T-helper 2 cell treated with Interferon-gamma antibody and Interleukin-4, amounts not matched to agents 5 μg/mL and 100 μg/mL, for 36 hours (primary cell): ENCODE data around the gene CSNK1A1.
"Not testable (repeated sequence)": the region's sequence is repeated elsewhere in the genome, so short reads cannot be mapped to it uniquely, and the experiment has no call there.

Experiments used
- DNase-seq: peaks from one replicate; pipeline ENCODE4 v3.0.0; 2021; ENCODE audit warnings: low spot score
- H3K27ac Mint-ChIP-seq: one replicate; pipeline ENCODE4 v1.8.0; 2021; ENCODE audit warnings: mild to moderate bottlenecking, mixed read lengths
- H3K27me3 Mint-ChIP-seq: one replicate; pipeline ENCODE4 v1.8.0; 2021; ENCODE audit warnings: low read depth, mixed read lengths
- H3K36me3 Mint-ChIP-seq: one replicate; pipeline ENCODE4 v1.8.0; 2021; ENCODE audit warnings: low read depth, mixed read lengths
- H3K4me1 Mint-ChIP-seq: one replicate; pipeline ENCODE4 v1.8.0; 2021; ENCODE audit warnings: low read depth, mixed read lengths
- H3K4me3 Mint-ChIP-seq: one replicate; pipeline ENCODE4 v1.8.0; 2022; ENCODE audit warnings: mild to moderate bottlenecking, moderate library complexity, mixed read lengths
- H3K9me3 Mint-ChIP-seq: one replicate; pipeline ENCODE4 v1.8.0; 2021; ENCODE audit warnings: mixed read lengths

The CSNK1A1 gene

DNA sequence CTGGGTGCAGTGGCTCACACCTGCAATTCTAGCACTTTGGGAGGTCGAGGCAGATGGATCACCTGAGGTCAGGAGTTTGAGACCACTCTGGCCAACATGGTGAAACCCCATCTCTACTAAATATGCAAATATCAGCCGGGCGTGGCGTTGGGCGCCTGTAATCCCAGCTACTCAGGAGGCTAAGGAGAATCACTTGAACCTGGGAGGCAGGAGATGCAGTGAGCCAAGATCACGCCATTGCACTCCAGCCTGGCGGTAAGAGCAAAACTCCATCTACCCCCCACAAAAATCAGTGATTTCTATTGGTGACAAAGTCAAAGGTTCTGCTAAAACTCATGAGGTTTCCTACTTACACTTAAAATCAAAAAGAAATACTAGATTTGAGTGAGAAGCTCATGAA is 18.8 kb downstream of the CSNK1A1 start:
- H3K4me1 Mint-ChIP-seq, result peaks cover 46% of the 10 kb centered on the region
- DNase-seq, result no peak
- H3K4me3 Mint-ChIP-seq, result no peak overlapping the region
- no peaks in the 10 kb centered on the region for H3K27me3 Mint-ChIP-seq
- no peaks in the 10 kb centered on the region for H3K9me3 Mint-ChIP-seq
- no peak overlapping the region for H3K27ac Mint-ChIP-seq
- H3K36me3 Mint-ChIP-seq, result peaks cover 39% of the 10 kb centered on the region

DNA sequence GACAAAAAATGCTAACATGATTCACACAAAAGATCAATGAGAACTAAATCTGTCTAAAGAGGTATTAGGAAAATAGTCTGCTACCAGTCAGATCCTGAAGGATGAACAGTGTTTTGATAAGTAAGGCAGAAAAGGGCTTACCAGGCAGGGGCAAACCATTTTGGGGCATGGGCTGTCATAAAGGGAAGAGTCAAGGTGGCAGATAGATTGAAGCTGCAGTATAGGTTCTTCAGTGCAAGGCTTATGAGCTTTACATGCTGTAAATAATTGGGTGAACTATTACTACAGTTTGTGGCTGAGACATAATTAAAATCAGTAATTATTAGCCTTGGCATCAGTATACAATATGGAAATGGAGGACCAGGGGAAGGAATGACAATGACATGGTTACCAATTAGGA is 21.8 kb downstream of the CSNK1A1 start:
- H3K27ac Mint-ChIP-seq, result no peak overlapping the region
- peaks cover 24% of the 10 kb centered on the region for H3K36me3 Mint-ChIP-seq
- H3K9me3 Mint-ChIP-seq, result no peaks in the 10 kb centered on the region
- peaks cover 39% of the 10 kb centered on the region for H3K4me1 Mint-ChIP-seq
- no peak for DNase-seq
- no peak overlapping the region for H3K4me3 Mint-ChIP-seq
- H3K27me3 Mint-ChIP-seq, result no peaks in the 10 kb centered on the region

DNA sequence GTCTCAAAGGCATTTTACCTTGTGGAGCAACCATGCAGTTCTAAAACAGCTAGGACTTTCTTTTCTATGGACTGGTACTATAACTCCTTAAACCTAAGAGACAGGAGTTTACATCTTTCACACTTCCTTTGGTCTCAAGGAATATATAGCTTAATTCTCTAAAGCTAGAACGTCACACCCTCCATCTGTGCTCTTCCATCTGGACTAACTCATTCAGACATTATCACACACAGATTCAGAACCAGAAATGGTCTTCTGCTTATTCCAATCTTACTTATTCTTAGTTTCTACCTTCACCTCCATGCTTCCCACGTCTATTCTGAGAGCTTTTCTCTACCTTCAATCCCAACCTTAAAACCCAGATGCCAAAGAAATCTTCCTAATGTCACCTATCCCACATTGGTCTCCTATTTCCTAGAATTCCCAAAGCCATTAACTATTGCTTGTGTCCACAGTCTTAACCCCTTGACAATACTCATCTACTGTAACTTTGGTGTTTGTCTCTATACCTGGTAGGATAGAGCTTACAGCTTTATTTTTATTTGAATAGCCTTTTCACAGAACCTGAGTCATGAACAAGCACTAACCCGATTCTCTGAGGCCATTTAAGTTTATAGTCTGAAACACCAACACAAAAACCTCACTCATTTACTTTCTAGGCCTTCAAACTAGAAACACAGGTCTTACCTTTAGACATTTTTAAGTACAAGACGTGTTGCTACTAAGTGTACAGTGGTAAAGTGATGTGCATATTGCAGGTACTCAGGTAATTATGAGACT is 22.8 kb downstream of the CSNK1A1 start:
- Mint-ChIP-seq H3K4me3 (no peak overlapping the region), H3K4me1 (peaks cover 33% of the 10 kb centered on the region), H3K27me3 (no peaks in the 10 kb centered on the region), H3K27ac (peak overlapping the region; percentile 1), H3K9me3 (no peaks in the 10 kb centered on the region), H3K36me3 (peaks cover 25% of the 10 kb centered on the region)
- no peak for DNase-seq

DNA sequence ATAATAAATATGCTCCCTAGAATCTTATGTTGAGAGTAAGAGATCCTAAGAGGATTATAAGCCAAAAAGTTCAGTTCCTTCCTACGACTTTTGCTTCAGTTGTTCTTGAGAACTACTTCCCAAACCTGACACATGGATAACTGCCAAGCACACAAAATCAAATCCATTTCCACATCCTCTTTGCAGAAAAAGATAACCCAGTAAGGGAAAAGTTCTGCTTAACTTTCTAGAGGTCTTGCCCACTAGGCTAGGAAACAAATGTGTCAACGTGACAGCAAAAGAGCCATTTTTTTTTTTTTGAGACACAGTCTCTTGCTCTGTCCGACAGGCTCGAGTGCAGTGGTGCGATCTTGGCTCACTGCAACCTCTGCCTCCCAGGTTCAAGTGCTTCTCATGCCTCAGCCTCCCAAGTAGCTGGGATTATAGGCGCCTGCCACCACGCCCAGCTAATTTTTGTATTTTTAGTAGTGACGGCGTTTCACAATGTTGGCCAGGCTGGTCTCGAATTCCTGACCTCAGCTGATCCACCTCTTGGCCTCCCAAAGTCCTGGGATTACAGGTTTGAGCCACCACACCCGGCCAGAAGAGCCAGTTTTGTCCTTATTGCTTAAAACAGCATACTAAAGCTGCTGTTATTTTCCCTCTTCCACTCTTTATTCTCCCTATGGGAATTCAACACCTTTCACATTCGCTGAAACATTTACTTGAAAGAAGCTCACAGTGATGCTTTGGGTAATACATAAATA is 24.2 kb downstream of the CSNK1A1 start:
- peaks cover 24% of the 10 kb centered on the region for H3K36me3 Mint-ChIP-seq
- peaks cover 33% of the 10 kb centered on the region for H3K4me1 Mint-ChIP-seq
- H3K27ac Mint-ChIP-seq, result no peak overlapping the region
- no peak for DNase-seq
- H3K4me3 Mint-ChIP-seq, result no peak overlapping the region
- no peaks in the 10 kb centered on the region for H3K9me3 Mint-ChIP-seq
- no peaks in the 10 kb centered on the region for H3K27me3 Mint-ChIP-seq

DNA sequence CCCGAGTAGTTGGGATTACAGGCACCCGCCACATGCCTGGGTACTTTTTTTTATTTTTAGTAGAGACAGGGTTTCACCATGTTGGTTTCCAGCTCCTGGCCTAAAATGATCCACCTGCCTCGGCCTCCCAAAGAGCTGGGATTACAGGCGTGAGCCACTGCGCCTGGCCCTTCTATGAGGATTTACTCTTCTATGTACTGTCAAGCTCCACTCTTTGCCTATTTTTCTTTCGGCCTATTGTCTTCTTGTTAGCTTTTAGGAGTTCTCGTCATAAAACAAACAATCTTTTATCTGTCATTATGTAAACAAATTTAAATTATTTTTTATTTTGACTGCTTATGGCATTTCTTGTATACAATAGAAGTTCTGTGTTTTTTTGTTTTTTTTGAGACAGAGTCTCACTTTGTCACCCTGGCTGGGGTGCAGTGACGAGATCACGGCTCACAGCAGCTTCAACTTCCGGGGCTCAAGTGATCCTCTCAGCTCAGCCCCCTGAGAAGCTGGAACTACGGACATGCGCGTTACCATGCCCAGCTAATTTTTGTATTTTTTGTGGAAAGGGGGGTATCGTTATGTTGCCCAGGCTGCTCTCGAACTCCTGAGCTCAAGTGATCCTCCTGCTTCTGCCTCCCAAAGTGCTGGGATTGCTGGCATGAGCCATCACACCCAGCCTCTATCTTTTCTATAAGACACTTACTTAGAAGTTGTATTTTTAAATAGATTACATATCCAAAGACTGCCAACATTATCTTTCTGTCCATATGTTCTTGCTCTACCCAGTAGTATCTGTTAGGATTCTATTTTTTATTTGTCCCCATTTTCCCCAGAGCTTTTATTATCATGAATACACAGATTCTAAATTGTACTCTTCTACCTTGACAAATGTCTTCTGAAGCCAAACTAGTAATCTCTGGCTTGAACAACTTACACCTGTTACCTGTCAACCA is 29.2 kb downstream of the CSNK1A1 start:
- H3K9me3 Mint-ChIP-seq, result no peaks in the 10 kb centered on the region
- no peak overlapping the region for H3K4me3 Mint-ChIP-seq
- H3K27me3 Mint-ChIP-seq, result no peaks in the 10 kb centered on the region
- H3K27ac Mint-ChIP-seq, result no peak overlapping the region
- peaks cover 36% of the 10 kb centered on the region for H3K4me1 Mint-ChIP-seq
- peaks cover 35% of the 10 kb centered on the region for H3K36me3 Mint-ChIP-seq
- no peak for DNase-seq

DNA sequence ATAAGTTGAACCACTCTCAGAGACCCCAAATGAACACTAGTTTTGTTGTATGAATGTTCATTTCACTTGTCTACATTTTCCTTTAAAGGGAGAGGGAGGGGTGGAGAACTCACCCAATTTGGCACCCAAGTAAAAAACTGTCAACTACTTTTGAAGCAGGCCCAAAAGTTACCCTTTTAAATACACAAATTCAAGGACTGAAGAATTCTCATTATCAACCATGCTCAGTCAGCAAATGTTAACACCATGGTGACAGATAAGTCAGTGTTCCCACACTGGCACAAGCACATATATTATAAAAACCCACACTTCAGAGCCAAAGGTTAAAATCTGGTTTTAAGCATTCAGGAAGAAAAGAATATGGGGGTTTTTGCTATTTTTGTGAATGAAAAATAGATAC is 31.6 kb downstream of the CSNK1A1 start:
- Mint-ChIP-seq H3K9me3 (no peaks in the 10 kb centered on the region), H3K27me3 (no peaks in the 10 kb centered on the region), H3K27ac (no peak overlapping the region), H3K4me1 (peaks cover 42% of the 10 kb centered on the region), H3K4me3 (no peak overlapping the region), H3K36me3 (peaks cover 39% of the 10 kb centered on the region)
- DNase-seq, result no peak

DNA sequence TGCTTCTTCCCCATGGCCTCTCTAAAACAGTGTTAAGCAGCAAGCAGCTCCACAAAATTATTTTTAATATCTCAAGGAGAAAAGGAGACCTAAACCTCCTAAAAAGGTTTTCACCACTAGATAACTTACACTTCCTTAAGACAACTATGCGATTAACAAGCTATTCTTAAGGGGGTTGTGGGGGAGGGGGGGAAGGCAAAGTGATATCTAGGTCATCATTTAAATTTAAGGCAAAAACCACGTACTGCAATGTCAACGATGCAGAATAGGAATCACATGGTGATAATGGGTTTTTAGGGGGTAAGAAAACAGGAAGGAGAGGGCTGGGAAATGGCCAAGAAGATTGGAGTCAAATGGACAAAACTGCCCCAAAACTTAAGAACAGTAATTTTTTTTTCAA is 32.6 kb downstream of the CSNK1A1 start:
- Mint-ChIP-seq H3K4me3 (no peak overlapping the region), H3K27ac (no peak overlapping the region), H3K36me3 (peaks cover 31% of the 10 kb centered on the region)

DNA sequence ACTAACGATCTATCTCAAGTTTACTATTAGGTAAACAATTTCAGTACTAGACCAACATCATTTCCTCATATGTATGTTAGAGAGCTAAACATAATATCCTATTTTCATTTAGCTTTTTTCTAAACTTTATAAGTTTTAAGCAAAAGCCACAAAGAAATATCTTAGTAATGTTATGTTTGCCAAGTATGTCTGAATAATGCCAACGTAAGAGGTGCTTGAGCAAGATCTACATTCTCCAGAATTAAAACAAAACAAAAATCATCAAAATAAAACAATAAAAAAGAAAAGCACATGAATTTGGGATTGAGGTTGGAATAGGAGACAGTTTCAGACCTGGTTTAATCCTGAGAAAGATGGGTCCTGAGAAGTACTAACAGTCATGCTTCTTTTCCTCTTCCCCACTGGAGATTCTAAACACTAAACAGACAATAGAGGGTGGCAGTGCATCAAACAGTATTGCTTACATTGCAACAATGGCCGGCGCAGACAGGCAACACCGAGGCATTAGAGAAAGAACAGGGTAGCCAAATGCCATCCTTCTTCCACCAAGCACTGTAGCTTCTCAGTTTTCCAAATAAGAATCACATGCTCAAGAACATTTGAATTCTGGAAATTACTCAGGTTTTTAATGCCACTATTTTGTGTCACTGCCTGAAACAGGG is 33.6 kb downstream of the CSNK1A1 start:
- no peak for DNase-seq
- H3K27ac Mint-ChIP-seq, result peak overlapping the region; percentile 9
- H3K27me3 Mint-ChIP-seq, result no peaks in the 10 kb centered on the region
- peaks cover 38% of the 10 kb centered on the region for H3K36me3 Mint-ChIP-seq
- H3K4me1 Mint-ChIP-seq, result peaks cover 45% of the 10 kb centered on the region
- no peak overlapping the region for H3K4me3 Mint-ChIP-seq
- no peaks in the 10 kb centered on the region for H3K9me3 Mint-ChIP-seq

More for the DNA sequence above, 32.6 kb downstream of the CSNK1A1 start:
- DNase-seq, result no peak
- Mint-ChIP-seq H3K4me1 (peaks cover 42% of the 10 kb centered on the region), H3K27me3 (no peaks in the 10 kb centered on the region), H3K9me3 (no peaks in the 10 kb centered on the region)

DNA sequence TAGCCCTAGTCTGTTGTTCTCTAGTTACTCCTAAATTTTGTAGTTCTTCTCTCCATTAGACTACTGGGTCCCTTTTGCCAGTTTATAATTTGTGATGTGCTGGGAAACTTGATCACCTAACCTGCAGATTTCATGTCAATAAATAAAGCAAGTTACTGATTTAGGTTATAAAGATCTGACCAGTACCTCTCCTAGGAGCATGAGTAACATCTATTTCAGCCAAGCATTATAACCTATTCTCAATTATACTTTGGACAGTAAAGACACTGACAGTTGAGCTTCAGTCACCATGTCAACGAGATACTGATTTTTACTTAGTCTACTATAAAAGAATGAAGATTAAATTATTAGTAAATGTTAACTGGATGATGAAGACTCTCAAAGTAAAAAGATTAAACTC is 36.7 kb downstream of the CSNK1A1 start:
- Mint-ChIP-seq H3K27ac (no peak overlapping the region), H3K9me3 (no peaks in the 10 kb centered on the region), H3K4me1 (peaks cover 37% of the 10 kb centered on the region), H3K36me3 (peaks cover 40% of the 10 kb centered on the region), H3K4me3 (no peak overlapping the region), H3K27me3 (no peaks in the 10 kb centered on the region)
- no peak for DNase-seq

DNA sequence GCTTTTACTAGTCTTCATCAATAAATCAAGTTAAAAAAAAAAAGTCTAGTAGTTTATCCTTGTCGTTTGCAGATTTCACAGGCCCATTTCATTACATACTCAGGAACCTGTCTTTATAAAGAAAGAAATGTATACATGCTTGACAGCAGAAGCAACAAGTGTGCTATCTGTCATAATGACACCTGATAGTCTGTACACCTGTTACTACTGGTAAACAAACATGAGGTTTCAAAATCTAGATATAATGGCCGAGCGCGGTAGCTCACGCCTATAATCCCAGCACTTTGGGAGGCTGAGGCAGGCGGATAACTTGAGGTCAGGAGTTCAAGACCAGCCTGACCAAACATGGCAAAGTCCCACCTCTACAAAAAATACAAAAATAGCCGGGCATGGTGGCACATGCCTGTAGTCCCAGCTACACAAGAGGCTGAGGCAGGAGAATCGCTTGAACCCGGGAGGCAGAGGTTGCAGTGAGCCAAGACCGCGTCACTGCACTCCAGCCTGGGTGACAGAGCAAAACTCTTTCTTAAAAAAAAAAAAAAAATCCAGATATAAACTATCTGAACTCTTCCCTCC is 37.8 kb downstream of the CSNK1A1 start:
- H3K4me3 Mint-ChIP-seq, DNase-seq, H3K27me3 Mint-ChIP-seq, H3K27ac Mint-ChIP-seq, H3K9me3 Mint-ChIP-seq: not testable (repeated sequence)
- H3K4me1 Mint-ChIP-seq, result peaks cover 29% of the 10 kb centered on the region
- peaks cover 40% of the 10 kb centered on the region for H3K36me3 Mint-ChIP-seq

DNA sequence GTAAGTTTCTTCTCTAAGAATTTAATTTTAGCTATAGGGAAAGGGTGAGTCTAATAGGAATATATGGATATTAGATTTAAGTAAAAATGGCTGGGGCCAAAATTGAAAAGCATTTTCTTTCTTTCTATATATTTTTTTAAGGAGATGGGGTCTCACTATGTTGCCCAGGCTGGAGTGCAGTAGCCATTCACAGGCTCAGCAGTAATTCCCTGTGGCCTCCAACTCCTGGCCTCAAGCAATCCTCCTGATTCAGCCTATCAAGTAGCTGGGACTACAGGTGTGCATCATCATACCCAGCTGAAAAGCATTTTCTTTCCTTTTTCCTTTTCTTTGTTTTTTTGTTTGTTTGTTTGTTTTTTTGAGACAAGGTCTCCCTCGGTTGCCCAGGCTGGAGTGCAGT is 41.1 kb downstream of the CSNK1A1 start:
- Mint-ChIP-seq H3K9me3 (no peaks in the 10 kb centered on the region), H3K27me3 (no peaks in the 10 kb centered on the region), H3K4me1 (peaks cover 13% of the 10 kb centered on the region), H3K36me3 (peaks cover 58% of the 10 kb centered on the region), H3K4me3 (no peak overlapping the region), H3K27ac (no peak overlapping the region)
- no peak for DNase-seq

DNA sequence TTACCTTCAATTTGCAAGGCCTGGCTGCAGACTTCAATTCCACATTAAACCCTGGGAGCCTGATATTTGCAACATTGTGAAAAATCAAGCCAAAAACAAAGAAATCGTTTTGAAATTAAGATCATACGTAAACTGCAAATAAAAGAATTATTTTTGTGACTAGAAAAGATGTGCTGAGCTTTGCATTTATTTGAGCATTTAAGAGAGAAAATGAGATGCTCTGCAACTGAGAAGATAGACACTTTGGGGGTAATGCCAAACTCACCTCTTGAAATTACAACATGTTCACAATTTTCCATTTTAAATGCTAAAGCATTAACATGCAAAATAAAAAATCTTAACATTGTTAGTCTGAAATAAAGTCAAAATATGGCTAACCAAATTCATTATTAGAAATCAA is 46.6 kb downstream of the CSNK1A1 start:
- DNase-seq, result no peak
- Mint-ChIP-seq H3K27ac (no peak overlapping the region), H3K4me3 (no peak overlapping the region), H3K36me3 (peaks cover 61% of the 10 kb centered on the region), H3K9me3 (no peaks in the 10 kb centered on the region), H3K4me1 (peaks cover 2% of the 10 kb centered on the region), H3K27me3 (no peaks in the 10 kb centered on the region)

DNA sequence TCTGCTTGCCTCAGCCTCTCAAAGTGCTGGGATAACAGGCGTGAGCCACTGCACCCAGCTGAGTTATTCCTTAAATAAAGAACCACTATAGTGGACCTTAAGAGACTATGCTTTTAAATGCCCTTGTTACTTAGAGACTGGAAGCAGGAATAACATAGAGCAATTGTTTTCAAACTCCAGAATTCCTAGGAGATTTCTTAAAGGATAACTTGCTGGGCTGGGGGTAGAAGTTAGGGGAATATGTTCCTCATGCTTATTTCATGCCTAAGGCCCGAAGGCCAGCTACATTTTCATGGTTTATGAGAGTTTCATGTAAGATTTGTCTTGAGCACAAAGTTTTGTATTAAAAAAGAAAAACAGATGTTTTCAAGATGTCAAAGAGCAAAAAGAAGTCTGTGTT is 48.2 kb downstream of the CSNK1A1 start:
- H3K4me3 Mint-ChIP-seq, result no peak overlapping the region
- peaks cover 51% of the 10 kb centered on the region for H3K36me3 Mint-ChIP-seq
- no peaks in the 10 kb centered on the region for H3K9me3 Mint-ChIP-seq
- no peaks in the 10 kb centered on the region for H3K27me3 Mint-ChIP-seq
- H3K4me1 Mint-ChIP-seq, result no peaks in the 10 kb centered on the region
- DNase-seq, result no peak
- H3K27ac Mint-ChIP-seq, result no peak overlapping the region
